GM18505 (cell line): ENCODE measurements around the gene ACRV1.

Experiments
- ATAC-seq: cut with Tn5 transposase; IDR thresholded peaks from one replicate; pipeline ENCODE4 v1.9.1; 2021; ENCODE audit not compliant: unreplicated experiment
- POLR2A ChIP-seq: IDR thresholded peaks from 4 replicates; pipeline ENCODE4 v1.6.1; 2011; ENCODE audit warnings: borderline replicate concordance; ENCODE audit not compliant: insufficient read depth, insufficient read length; ENCODE audit errors: extremely low read depth

ACRV1 gene

GRCh38 chr11:125679837-125680236 is 810 bp downstream of the ACRV1 start:
- no peak for ATAC-seq

GRCh38 chr11:125679397-125679796 is 1.2 kb downstream of the ACRV1 start:
- no peak for ATAC-seq
- no peak for TF ChIP-seq POLR2A

More at GRCh38 chr11:125679837-125680236, 810 bp downstream of the ACRV1 start:
- TF ChIP-seq POLR2A = no peak

GRCh38 chr11:125675196-125675595 is 5.5 kb downstream of the ACRV1 start:
- no peak for ATAC-seq
- TF ChIP-seq POLR2A = no peak

GRCh38 chr11:125674210-125674609 is 6.4 kb downstream of the ACRV1 start:
- TF ChIP-seq POLR2A = no peak
- ATAC-seq = no peak

DNA sequence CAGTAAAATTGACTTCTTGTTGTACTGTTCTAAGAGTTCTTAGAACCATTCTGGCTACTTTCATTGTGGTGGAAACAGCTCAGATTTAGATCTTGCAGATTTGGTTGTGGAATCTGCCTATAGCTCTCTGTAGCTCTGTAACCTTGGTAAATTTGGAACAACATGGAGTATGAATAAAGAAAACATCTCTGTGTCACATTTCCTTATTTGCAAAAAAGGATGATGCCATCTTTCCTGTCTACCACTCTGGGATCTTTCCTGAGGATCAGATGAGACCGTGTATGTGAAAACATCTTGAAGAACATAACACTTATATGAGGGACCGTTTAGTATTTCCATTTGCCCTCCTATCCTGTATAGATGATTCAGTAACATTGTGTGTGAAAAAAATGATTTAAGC is 9.1 kb downstream of the ACRV1 start:
- ATAC-seq = no peak
- no peak for TF ChIP-seq POLR2A

DNA sequence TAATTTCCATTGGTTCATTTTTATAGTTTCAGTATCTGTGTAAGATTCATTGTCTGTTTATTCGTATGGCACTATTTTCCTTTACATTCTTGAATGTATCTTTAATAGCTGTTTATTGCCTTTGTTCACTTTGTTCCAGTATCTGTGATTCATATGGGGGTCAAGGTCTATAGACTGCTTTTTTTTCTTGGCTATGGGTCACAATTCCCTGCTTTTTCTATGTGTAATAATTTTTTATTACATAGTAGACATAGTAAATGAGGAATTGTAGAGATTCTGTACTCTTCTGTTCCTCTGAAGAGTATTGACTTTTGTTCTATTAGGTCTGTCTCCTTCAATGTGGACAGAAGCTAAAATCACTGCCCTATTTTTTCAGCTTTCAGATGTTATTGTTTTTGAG is 10.5 kb downstream of the ACRV1 start:
- ATAC-seq = no peak
- no peak for TF ChIP-seq POLR2A

DNA sequence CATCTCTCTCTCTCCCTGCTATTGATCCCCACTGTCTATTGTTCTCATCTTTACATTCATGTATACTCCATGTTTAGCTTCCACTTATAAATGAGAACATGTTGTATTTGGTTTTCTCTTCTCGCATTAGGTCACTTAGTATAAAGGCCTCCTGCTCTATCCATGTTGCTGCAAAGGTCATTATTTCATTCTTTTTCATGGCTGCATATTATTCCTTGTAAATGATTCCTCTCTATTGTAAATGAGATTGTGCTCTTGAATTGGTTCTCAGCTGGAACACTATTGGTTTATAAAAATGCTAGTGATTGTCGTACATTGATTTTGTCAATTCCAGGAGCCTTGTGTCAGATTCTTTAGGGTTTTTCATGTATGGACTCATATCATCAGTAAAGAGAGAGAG is 13.5 kb downstream of the ACRV1 start:
- TF ChIP-seq POLR2A = no peak
- no peak for ATAC-seq

- no peak for TF ChIP-seq POLR2A
- ATAC-seq = no peak
Observed at GRCh38 chr11:125663910-125664309, 16.7 kb downstream of the ACRV1 start.

DNA sequence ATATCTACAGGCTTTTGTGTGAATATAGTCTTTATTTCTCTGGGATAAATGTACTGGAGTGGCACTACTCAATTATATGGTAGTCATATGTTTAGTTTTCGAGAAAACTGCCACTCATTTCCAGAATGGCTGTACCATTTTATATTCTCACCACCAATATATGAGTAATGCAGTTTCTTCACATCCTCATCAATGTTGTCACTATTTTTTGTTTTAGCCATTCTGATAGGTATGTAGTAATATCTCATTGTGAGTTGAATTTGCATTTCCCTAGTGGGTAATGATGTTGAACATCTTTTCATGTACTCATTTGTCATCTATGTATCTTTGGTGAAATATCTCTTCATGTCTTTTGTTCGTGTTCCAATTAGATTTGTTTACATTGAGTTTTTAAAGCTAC is 18.0 kb downstream of the ACRV1 start:
- no peak for ATAC-seq
- no peak for TF ChIP-seq POLR2A

DNA sequence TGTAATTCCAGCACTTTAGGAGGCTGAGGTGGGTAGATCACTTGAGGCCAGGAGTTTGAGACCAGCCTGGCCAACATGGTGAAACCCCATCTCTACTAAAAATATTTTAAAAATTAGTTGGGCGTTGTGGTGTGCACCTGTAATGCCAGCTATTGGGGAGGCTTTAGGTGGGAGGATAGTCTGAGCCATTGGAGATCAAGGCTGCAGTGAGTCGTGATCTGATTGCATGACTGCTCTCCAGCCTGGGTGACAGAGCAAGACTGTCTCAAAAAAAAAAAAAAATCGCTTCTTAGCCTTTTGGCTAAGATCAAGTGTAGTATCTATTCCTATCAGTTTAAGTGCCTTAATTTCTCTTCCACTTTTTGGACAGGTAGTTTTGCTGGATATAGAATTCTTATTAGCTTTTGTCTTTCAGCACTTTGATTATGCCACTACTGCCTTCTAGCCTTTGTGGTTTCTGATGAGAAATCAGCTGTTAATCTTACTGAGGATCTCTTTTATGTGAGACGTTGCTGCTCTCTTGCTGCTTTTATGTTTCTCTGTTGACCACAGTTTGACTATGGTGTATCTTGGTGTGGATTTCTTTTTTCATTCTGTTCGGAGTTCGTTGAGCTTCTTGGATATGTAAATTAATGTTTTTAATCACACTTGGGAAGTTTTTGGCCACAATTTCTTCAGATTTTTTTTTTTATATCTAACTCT is 31.0 kb downstream of the ACRV1 start:
- no peak for TF ChIP-seq POLR2A

GRCh38 chr11:125645871-125646270 is 34.8 kb downstream of the ACRV1 start:
- no peak for TF ChIP-seq POLR2A
- no peak for ATAC-seq

More for the DNA sequence above, 31.0 kb downstream of the ACRV1 start:
- ATAC-seq = no peak

- TF ChIP-seq POLR2A = no peak
- ATAC-seq = no peak
Observed at GRCh38 chr11:125638315-125638714, 42.3 kb downstream of the ACRV1 start.

DNA sequence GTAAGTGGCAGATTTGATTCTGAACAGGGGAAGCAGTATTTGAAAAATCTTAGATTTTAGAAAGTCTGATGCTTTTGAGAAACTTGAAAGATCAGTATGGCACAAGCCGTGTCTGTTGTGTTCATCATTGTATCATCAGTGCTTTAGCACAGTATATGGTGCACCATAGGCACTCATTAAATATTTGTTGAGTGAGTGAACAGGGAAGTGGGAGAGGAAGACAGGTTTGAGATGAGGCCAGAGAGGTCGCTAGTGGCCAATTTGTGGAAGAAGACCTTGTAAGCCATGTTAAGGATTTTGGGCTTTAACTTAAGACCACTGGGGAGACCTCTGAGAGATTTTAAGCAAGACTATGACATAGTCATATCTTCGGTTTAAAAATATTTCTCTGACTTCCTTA is 42.8 kb downstream of the ACRV1 start:
- ATAC-seq = no peak
- no peak for TF ChIP-seq POLR2A

DNA sequence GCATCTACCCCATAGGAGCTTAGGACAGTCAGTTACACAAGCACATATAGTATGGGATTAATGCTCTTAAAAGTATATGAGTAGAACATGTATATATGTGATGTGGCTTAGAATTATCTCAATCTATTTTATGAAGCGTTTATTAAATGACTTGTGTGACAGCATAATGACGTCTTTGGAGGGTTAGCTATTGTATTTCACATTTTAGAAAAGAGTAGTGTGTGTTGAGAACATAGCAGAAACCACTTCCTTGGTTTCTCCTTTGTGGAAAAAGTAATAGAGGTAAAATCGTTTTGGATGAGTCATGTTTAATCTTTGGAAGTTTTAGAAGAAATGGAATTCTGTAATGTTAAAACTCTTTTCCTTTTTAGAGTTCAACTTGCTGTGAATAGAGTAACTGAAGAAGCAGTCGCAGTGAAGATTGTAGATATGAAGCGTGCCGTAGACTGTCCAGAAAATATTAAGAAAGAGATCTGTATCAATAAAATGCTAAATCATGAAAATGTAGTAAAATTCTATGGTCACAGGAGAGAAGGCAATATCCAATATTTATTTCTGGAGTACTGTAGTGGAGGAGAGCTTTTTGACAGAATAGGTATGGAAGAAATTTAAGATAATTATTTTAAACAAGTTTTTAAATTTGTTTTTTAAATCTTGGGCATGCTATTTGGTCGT is 53.3 kb downstream of the ACRV1 start:
- TF ChIP-seq POLR2A = no peak

More for the DNA sequence above, 53.3 kb downstream of the ACRV1 start:
- no peak for ATAC-seq
